Endothelial cell of umbilical vein (primary cell): Measurements from ENCODE around the gene ZRSR2.

ENCODE experiments used
- CTCF ChIP-seq, 2 donors: IDR thresholded peaks; 1 replicate in 1 of 2; 2 replicates in 1 of 2; pipeline ENCODE4 v1.5.1; 2011; ENCODE audit warnings: low read length in 2 of 2, mild to moderate bottlenecking in 2 of 2, moderate library complexity in 2 of 2, control low read depth in 1 of 2, inconsistent platforms in 1 of 2, low read depth in 1 of 2; ENCODE audit not compliant: insufficient read depth in 1 of 2; ENCODE audit errors: extremely low read depth in 1 of 2
- POLR2A ChIP-seq: IDR thresholded peaks from 2 replicates; pipeline ENCODE4 v1.6.1; 2012; ENCODE audit warnings: low read depth, mild to moderate bottlenecking, control low read depth, low read length

GRCh38 chrX:15786915-15787314 lies 3.4 kb upstream of the ZRSR2 start:
- TF ChIP-seq CTCF (IDR thresholded peaks at IDR 0.05; ENCODE audit: extremely low read depth in 1 of 2, insufficient read depth in 1 of 2, low read depth in 1 of 2, low read length in 2 of 2) (no peak), POLR2A (no peak)
